ENCODE results near the gene ARL15. TPM values are rescaled to one million over a fixed set of nuclear protein-coding genes. Genes with fewer than 3 reads are reported as not detected.

Gene ARL15
- total and polyA plus RNA-seq, 2 of the 4 experiments (the other 2 are of a cell fraction), result 7.3 to 19.2 TPM

GRCh38 chr5:53893626-53894025 lies 416.7 kb downstream of the ARL15 start:
- no peak overlapping the region for H3K27ac ChIP-seq (ENCODE audit: insufficient read depth, low read length)
- H3K9ac ChIP-seq (ENCODE audit: low read depth, low read length), result no peak overlapping the region
- H3K9me1 ChIP-seq (ENCODE audit: insufficient read depth, low read length), result peaks cover 4% of the 10 kb centered on the region; the same call in 1 of the 2 replicates
- H3K36me3 ChIP-seq (ENCODE audit: control insufficient read depth, insufficient read depth, low read length), result no peaks in the 10 kb centered on the region
- TF ChIP-seq CHD1 (IDR thresholded peaks at IDR 0.05; ENCODE audit: low read depth, low read length), result no peak
- no peak for TF ChIP-seq RCOR1 (IDR thresholded peaks at IDR 0.05; ENCODE audit: insufficient replicate concordance, low read length)
- TF ChIP-seq BHLHE40 (IDR thresholded peaks at IDR 0.05; ENCODE audit: low read depth, low read length), result no peak
- no peak for TF ChIP-seq MXI1 (IDR thresholded peaks at IDR 0.05; ENCODE audit: borderline replicate concordance, low read depth, low read length)
- TF ChIP-seq, protein P1, sequence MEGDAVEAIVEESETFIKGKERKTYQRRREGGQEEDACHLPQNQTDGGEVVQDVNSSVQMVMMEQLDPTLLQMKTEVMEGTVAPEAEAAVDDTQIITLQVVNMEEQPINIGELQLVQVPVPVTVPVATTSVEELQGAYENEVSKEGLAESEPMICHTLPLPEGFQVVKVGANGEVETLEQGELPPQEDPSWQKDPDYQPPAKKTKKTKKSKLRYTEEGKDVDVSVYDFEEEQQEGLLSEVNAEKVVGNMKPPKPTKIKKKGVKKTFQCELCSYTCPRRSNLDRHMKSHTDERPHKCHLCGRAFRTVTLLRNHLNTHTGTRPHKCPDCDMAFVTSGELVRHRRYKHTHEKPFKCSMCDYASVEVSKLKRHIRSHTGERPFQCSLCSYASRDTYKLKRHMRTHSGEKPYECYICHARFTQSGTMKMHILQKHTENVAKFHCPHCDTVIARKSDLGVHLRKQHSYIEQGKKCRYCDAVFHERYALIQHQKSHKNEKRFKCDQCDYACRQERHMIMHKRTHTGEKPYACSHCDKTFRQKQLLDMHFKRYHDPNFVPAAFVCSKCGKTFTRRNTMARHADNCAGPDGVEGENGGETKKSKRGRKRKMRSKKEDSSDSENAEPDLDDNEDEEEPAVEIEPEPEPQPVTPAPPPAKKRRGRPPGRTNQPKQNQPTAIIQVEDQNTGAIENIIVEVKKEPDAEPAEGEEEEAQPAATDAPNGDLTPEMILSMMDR (conservative IDR thresholded peaks at IDR 0.05; ENCODE audit: low read depth, low read length), result no peak
- no peak for TF ChIP-seq FOS (IDR thresholded peaks at IDR 0.05; ENCODE audit: low read depth, low read length)
- no peak for TF ChIP-seq ELK1 (IDR thresholded peaks at IDR 0.05; ENCODE audit: borderline replicate concordance, low read depth, low read length)
- no peak for TF ChIP-seq CEBPB (IDR thresholded peaks at IDR 0.05; ENCODE audit: low read depth, low read length)
- TF ChIP-seq RAD21 (IDR thresholded peaks at IDR 0.05; ENCODE audit: low read length), result no peak
- no peak for TF ChIP-seq NFE2L2 (IDR thresholded peaks at IDR 0.05; ENCODE audit: low read depth, low read length)
- TF ChIP-seq MAZ (IDR thresholded peaks at IDR 0.05; ENCODE audit: borderline replicate concordance, low read depth, low read length), result no peak
- H3K4me3 ChIP-seq (ENCODE audit: insufficient read depth, low read depth, low read length), result no peak overlapping the region
- in situ Hi-C loops (cut with MboI; ENCODE audit: low sequenced_read_pairs), result no loop called here
- no peak overlapping the region for H3K14ac ChIP-seq (replicated peaks; ENCODE audit: low read depth, low read length)
- H3K79me1 ChIP-seq (ENCODE audit: low read depth in 1 of 2, low read length in 2 of 2), result no peaks in the 10 kb centered on the region
- H3K27me3 ChIP-seq (ENCODE audit: control insufficient read depth, insufficient read depth, low read length), result no peaks in the 10 kb centered on the region
- no peak overlapping the region for H2BK20ac ChIP-seq (ENCODE audit: low read depth, low read length)
- WGBS, 2 experiments (ENCODE audit: extremely low coverage in 2 of 2, insufficient read length in 1 of 2), result no CpG with 5 or more reads among the region's 1 CpG
- no peak overlapping the region for H3K4me2 ChIP-seq (ENCODE audit: low read depth, low read length)
- ChIA-PET CTCF (no interaction called here), POLR2A (ENCODE audit: unreplicated experiment) (no interaction called here)
- H4K8ac ChIP-seq (ENCODE audit: low read depth in 2 of 2, low read length in 2 of 2), result no peak overlapping the region
- H4K91ac ChIP-seq (ENCODE audit: insufficient read depth, low read depth, low read length), result no peak overlapping the region
- H3K18ac ChIP-seq (ENCODE audit: low read depth, low read length), result no peak overlapping the region
- H3K23ac ChIP-seq (ENCODE audit: low read depth, low read length), result no peak overlapping the region
- H3K4ac ChIP-seq (ENCODE audit: low read depth, low read length), result no peak overlapping the region
- H4K5ac ChIP-seq (ENCODE audit: low read depth, low read length), result no peak overlapping the region
- H2BK120ac ChIP-seq (ENCODE audit: low read depth, low read length), result no peak overlapping the region
- no peak overlapping the region for H3K56ac ChIP-seq (ENCODE audit: extremely low read depth, insufficient read depth, low read length)
- no peak overlapping the region for H2AK9ac ChIP-seq (replicated peaks; ENCODE audit: low read depth, low read length, poor library complexity)
- H2BK15ac ChIP-seq (ENCODE audit: low read depth, low read length), result no peak overlapping the region; the same call in 2 of the 3 replicates
- no TSS peak for BruUV-seq (replicated peaks)
- intact Hi-C loops (cut with micrococcal nuclease), result no loop called here
- no peak overlapping the region for H2AFZ ChIP-seq (replicated peaks; ENCODE audit: low read length, poor library complexity)
- H3K4me1 ChIP-seq (ENCODE audit: control insufficient read depth, insufficient read depth, low read length), result peaks cover 10% of the 10 kb centered on the region
- no peak overlapping the region for H2BK5ac ChIP-seq (ENCODE audit: low read depth, low read length, poor library complexity, severe bottlenecking)
- no peaks in the 10 kb centered on the region for H4K20me1 ChIP-seq (ENCODE audit: insufficient read depth, low read length)
- H3K9me3 ChIP-seq (ENCODE audit: control insufficient read depth, insufficient read depth, low read length), result no peaks in the 10 kb centered on the region
- dilution Hi-C loops (cut with HindIII; ENCODE audit: low sequenced_read_pairs, unreplicated experiment), result no loop called here
- no peak for DNase-seq
- no peak overlapping the region for H2AK5ac ChIP-seq (ENCODE audit: low read depth, low read length)
- ATAC-seq (ENCODE audit: low read depth), result no peak
